Right atrium auricular region (tissue), 2 donors: ENCODE results near the gene ANKS1B. TPM values are rescaled to one million over a fixed set of nuclear protein-coding genes. Genes with fewer than 3 reads are reported as not detected.
"Not testable (repeated sequence)": the region's sequence is repeated elsewhere in the genome, so short reads cannot be mapped to it uniquely, and the experiment has no call there.

Experiments
- DNase-seq: peaks from one replicate; pipeline ENCODE4 v3.0.0-alpha.2; 2019; ENCODE audit warnings: low spot score
- H3K27ac ChIP-seq, 2 donors: fragments of 200-600 bp; sonication (generic); 1 replicate in 1 of 2; 2 replicates in 1 of 2; pipeline ENCODE4 v1.5.1; 2016 to 2019
- H3K27me3 ChIP-seq, 2 donors: fragments of 200-600 bp; sonication (generic); one replicate each; pipeline versions ENCODE4 v1.5.1 to v1.6.0; 2017 to 2019
- H3K36me3 ChIP-seq: fragments of 200-600 bp; sonication (generic); one replicate; pipeline ENCODE4 v1.5.1; 2016
- H3K4me1 ChIP-seq, 2 donors: fragments of 200-600 bp; sonication (generic); one replicate each; pipeline versions ENCODE4 v1.5.1 to v1.6.0; 2017 to 2019
- H3K4me3 ChIP-seq, 2 donors: fragments of 200-600 bp; sonication (generic); 1 replicate in 1 of 2; 2 replicates in 1 of 2; pipeline ENCODE4 v1.5.1; 2017 to 2019; ENCODE audit warnings: mild to moderate bottlenecking in 1 of 2, moderate library complexity in 1 of 2
- H3K9me3 ChIP-seq, 2 donors: fragments of 200-600 bp; sonication (generic); one replicate each; pipeline ENCODE4 v1.5.1; 2019
- CTCF ChIP-seq, 2 donors: fragments of 200-600 bp; sonication (generic); IDR thresholded peaks; one replicate each; pipeline ENCODE4 v1.5.1; 2019; ENCODE audit warnings: antibody characterized with exemption in 2 of 2
- total RNA-seq, 2 donors: library from RNA; depleted of rRNA; stranded (reverse); fragments of >200 nt; gene quantifications; one replicate each; pipeline ENCODE4 v1.1.0, GENCODE V29; 2016

ANKS1B gene
- total RNA-seq, 2 donors from 2014 or later: 2.4 to 3.1 TPM

GRCh38 chr12:99736760-99737269 is 247.9 kb downstream of the ANKS1B start:
- no peak for TF ChIP-seq CTCF (IDR thresholded peaks at IDR 0.05)
- Histone ChIP-seq H3K27ac (no peak overlapping the region), H3K36me3 (no peaks in the 10 kb centered on the region), H3K27me3 (no peaks in the 10 kb centered on the region), H3K4me3 (no peak overlapping the region), H3K4me1 (no peaks in the 10 kb centered on the region), H3K9me3 (no peaks in the 10 kb centered on the region)
- no peak for DNase-seq

GRCh38 chr12:99732131-99732530 is 252.6 kb downstream of the ANKS1B start:
- no peak for TF ChIP-seq CTCF (IDR thresholded peaks at IDR 0.05)
- Histone ChIP-seq H3K27ac (no peak overlapping the region), H3K4me3 (no peak overlapping the region), H3K9me3 (peaks cover 0 to 15% of the 10 kb centered on the region in 2 donors), H3K36me3 (no peaks in the 10 kb centered on the region), H3K4me1 (no peaks in the 10 kb centered on the region), H3K27me3 (no peaks in the 10 kb centered on the region)
- DNase-seq: no peak

- no peak overlapping the region for H3K27ac ChIP-seq
- no peaks in the 10 kb centered on the region for H3K9me3 ChIP-seq
- DNase-seq: no peak
- TF ChIP-seq CTCF (IDR thresholded peaks at IDR 0.05): no peak
- no peaks in the 10 kb centered on the region for H3K36me3 ChIP-seq
- no peaks in the 10 kb centered on the region for H3K4me1 ChIP-seq
- H3K4me3 ChIP-seq: no peak overlapping the region
- H3K27me3 ChIP-seq: no peaks in the 10 kb centered on the region
Observed at GRCh38 chr12:99722690-99723486, 261.8 kb downstream of the ANKS1B start.

- no peaks in the 10 kb centered on the region for H3K36me3 ChIP-seq
- no peak overlapping the region for H3K27ac ChIP-seq
- DNase-seq: no peak
- no peaks in the 10 kb centered on the region for H3K4me1 ChIP-seq
- H3K4me3 ChIP-seq: no peak overlapping the region
- no peak for TF ChIP-seq CTCF (IDR thresholded peaks at IDR 0.05)
- no peaks in the 10 kb centered on the region for H3K27me3 ChIP-seq
- H3K9me3 ChIP-seq: no peaks in the 10 kb centered on the region
Observed at GRCh38 chr12:99721715-99722275, 262.9 kb downstream of the ANKS1B start.

- H3K4me1 ChIP-seq, H3K4me3 ChIP-seq, H3K27ac ChIP-seq, H3K36me3 ChIP-seq, H3K9me3 ChIP-seq, DNase-seq, H3K27me3 ChIP-seq: not testable (repeated sequence)
Observed at GRCh38 chr12:99720083-99720465, 264.7 kb downstream of the ANKS1B start.

GRCh38 chr12:99719411-99720082 is 265.2 kb downstream of the ANKS1B start:
- H3K27ac ChIP-seq, H3K4me1 ChIP-seq, H3K9me3 ChIP-seq, DNase-seq, H3K36me3 ChIP-seq, H3K4me3 ChIP-seq, H3K27me3 ChIP-seq: not testable (repeated sequence)

GRCh38 chr12:99715841-99716510 is 268.8 kb downstream of the ANKS1B start:
- H3K27me3 ChIP-seq, H3K4me3 ChIP-seq, H3K4me1 ChIP-seq, DNase-seq, H3K36me3 ChIP-seq, H3K27ac ChIP-seq: not testable (repeated sequence)
- peaks cover 0 to 15% of the 10 kb centered on the region in 2 donors for H3K9me3 ChIP-seq

GRCh38 chr12:99714921-99715320 is 269.8 kb downstream of the ANKS1B start:
- not testable (repeated sequence) for H3K4me1 ChIP-seq, DNase-seq, H3K27ac ChIP-seq, H3K27me3 ChIP-seq, H3K4me3 ChIP-seq, H3K36me3 ChIP-seq
- peaks cover 0 to 15% of the 10 kb centered on the region in 2 donors for H3K9me3 ChIP-seq
